PFSK-1 (cell line): ENCODE data around the gene BCL2.

Source experiments
- FOXP2 ChIP-seq: optimal IDR thresholded peaks from 2 replicates; pipeline ENCODE3; 2011; ENCODE audit warnings: borderline replicate concordance, control low read depth, inconsistent platforms; ENCODE audit not compliant: insufficient read depth; ENCODE audit errors: extremely low read length, extremely low read depth
- POLR2AphosphoS5 ChIP-seq: IDR thresholded peaks from 2 replicates; pipeline ENCODE4 v1.6.1; 2012; ENCODE audit warnings: low read depth, mild to moderate bottlenecking, control low read depth, low read length, moderate library complexity
- REST ChIP-seq, 2 experiments: IDR thresholded peaks; 2 replicates each; pipeline versions ENCODE4 v1.6.1 to v1.8.0; 2011 to 2012; ENCODE audit warnings: low read depth in 2 of 2, low read length in 2 of 2, control low read depth in 1 of 2, inconsistent platforms in 1 of 2, mild to moderate bottlenecking in 1 of 2, moderate library complexity in 1 of 2; ENCODE audit not compliant: insufficient read depth in 1 of 2
- SIN3A ChIP-seq: IDR thresholded peaks from 2 replicates; pipeline ENCODE4 v1.6.1; 2012; ENCODE audit warnings: mild to moderate bottlenecking, low read length, moderate library complexity, borderline replicate concordance; ENCODE audit not compliant: insufficient read depth
- TAF1 ChIP-seq: IDR thresholded peaks from 2 replicates; pipeline ENCODE4 v1.6.1; 2012; ENCODE audit warnings: low read length, control low read depth, borderline replicate concordance; ENCODE audit not compliant: insufficient read depth

Gene BCL2

GRCh38 chr18:63309422-63309821 lies 10.1 kb downstream of the BCL2 start:
- TF ChIP-seq REST (IDR thresholded peaks at IDR 0.05; ENCODE audit: insufficient read depth in 1 of 2, low read depth in 2 of 2, low read length in 2 of 2) (no peak), POLR2AphosphoS5 (no peak), TAF1 (no peak), FOXP2 (no peak), SIN3A (no peak)

- TF ChIP-seq FOXP2 (no peak), POLR2AphosphoS5 (no peak), TAF1 (no peak), REST (IDR thresholded peaks at IDR 0.05; ENCODE audit: insufficient read depth in 1 of 2, low read depth in 2 of 2, low read length in 2 of 2) (no peak), SIN3A (no peak)
These were observed 11.9 kb downstream of the BCL2 start for GRCh38 chr18:63307551-63308200.

GRCh38 chr18:63306819-63307550 lies 12.6 kb downstream of the BCL2 start:
- TF ChIP-seq TAF1 (no peak), REST (IDR thresholded peaks at IDR 0.05; ENCODE audit: insufficient read depth in 1 of 2, low read depth in 2 of 2, low read length in 2 of 2) (no peak), FOXP2 (no peak), SIN3A (no peak), POLR2AphosphoS5 (no peak)

- no peak for TF ChIP-seq SIN3A
- no peak for TF ChIP-seq POLR2AphosphoS5
- TF ChIP-seq REST (IDR thresholded peaks at IDR 0.05; ENCODE audit: insufficient read depth in 1 of 2, low read depth in 2 of 2, low read length in 2 of 2): no peak
- no peak for TF ChIP-seq FOXP2
- TF ChIP-seq TAF1: no peak
These were observed 13.3 kb downstream of the BCL2 start for GRCh38 chr18:63306249-63306648.

GRCh38 chr18:63303547-63303946 lies 16.0 kb downstream of the BCL2 start:
- no peak for TF ChIP-seq POLR2AphosphoS5
- no peak for TF ChIP-seq FOXP2
- TF ChIP-seq TAF1: no peak
- TF ChIP-seq REST (IDR thresholded peaks at IDR 0.05; ENCODE audit: insufficient read depth in 1 of 2, low read depth in 2 of 2, low read length in 2 of 2): no peak
- TF ChIP-seq SIN3A: no peak
